ENCODE results near the gene CAMTA1. TPM values are rescaled to one million over a fixed set of nuclear protein-coding genes. Genes with fewer than 3 reads are reported as not detected.

CAMTA1 gene
- total RNA-seq, 4 donors from 2014 or later: 45.3 to 68.9 (median 62.0) TPM

DNA sequence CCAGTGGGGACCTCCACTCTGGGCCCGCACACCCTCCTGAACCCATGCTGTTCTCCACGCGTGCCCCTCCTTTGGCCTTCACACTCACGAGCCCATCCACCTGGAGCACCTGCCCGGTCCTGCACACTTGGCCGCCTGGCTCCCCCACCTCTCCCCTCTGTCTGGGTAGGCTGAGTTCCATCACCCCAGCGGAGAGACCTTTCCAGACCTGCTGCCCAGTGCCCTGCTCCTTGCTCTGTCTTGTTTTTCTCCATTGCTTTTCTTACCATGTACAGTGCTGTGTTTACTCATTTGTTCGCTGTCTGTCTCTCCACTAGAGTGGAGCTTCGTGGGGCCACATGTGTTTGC, 634.8 kb downstream of the CAMTA1 start:
- DNase-seq (ENCODE audit: low spot score) (no peak), ATAC-seq (ENCODE audit: low FRiP score) (no peak)
- no peak for TF ChIP-seq CTCF (IDR thresholded peaks at IDR 0.05)

DNA sequence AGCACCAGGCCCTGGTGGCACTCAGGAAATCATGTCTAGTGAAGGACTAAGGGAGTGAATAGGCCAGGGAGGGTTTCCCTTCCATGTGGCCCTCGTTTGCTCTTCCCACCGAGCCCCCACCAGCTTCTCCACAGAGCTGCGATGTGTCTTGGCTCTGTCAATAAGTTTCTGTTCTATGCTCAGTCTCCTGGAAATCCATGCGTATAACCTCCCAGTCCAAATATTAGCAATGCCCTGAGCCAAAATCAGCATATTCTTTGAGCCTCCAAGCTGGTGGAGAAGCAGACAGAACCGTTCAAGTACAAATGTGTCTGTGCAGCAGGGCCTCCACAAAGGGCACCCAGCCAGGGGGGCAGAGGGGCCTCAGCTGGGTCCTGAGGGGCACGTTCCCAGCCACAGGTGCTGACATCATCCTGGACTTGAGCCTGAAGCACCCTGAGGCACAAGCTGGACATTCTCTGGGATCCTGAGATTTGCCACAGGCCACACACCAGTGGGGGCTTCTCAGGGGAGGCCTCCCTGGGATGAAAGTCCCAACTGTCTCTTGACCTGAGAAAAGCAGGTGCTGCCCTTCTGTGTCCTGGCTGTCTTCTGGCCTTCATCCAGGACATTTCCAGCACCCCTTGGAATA, 635.3 kb downstream of the CAMTA1 start:
- ATAC-seq (ENCODE audit: low FRiP score) (no peak), DNase-seq (ENCODE audit: low spot score) (no peak)
- no peak for TF ChIP-seq CTCF (IDR thresholded peaks at IDR 0.05)

GRCh38 chr1:7421471-7422075, 636.3 kb downstream of the CAMTA1 start:
- DNase-seq (ENCODE audit: low spot score) (no peak), ATAC-seq (ENCODE audit: low FRiP score) (no peak)
- no peak for TF ChIP-seq CTCF (IDR thresholded peaks at IDR 0.05)

GRCh38 chr1:7422081-7422480, 636.8 kb downstream of the CAMTA1 start:
- DNase-seq (ENCODE audit: low spot score) (peak; percentile 18), ATAC-seq (ENCODE audit: low FRiP score) (no peak)
- no peak for TF ChIP-seq CTCF (IDR thresholded peaks at IDR 0.05)

DNA sequence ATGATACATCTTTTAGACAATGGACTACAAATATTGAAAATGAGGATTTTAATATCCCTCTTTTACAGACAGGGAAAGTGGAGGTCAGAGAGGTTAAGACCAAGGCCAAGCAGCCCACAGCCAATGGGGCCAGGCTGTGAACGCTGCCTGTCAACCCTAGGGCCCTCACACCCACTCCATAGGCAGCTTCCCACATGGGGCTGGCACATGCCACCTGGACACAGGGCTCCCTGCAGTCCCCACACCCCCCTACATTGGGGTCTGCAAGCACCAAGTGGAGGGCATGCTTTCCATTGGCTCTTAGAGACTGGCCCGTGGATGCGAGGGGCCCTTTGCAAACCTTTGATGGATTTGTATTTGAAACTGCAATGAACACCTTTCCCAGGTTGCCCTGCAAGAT, 637.3 kb downstream of the CAMTA1 start:
- no peak for DNase-seq (ENCODE audit: low spot score)
- ATAC-seq (ENCODE audit: low FRiP score): no peak

GRCh38 chr1:7422966-7423365, 637.7 kb downstream of the CAMTA1 start:
- ATAC-seq (ENCODE audit: low FRiP score) (no peak), DNase-seq (ENCODE audit: low spot score) (no peak)
- no peak for TF ChIP-seq CTCF (IDR thresholded peaks at IDR 0.05)

More for the DNA sequence above, 637.3 kb downstream of the CAMTA1 start:
- no peak for TF ChIP-seq CTCF (IDR thresholded peaks at IDR 0.05)

DNA sequence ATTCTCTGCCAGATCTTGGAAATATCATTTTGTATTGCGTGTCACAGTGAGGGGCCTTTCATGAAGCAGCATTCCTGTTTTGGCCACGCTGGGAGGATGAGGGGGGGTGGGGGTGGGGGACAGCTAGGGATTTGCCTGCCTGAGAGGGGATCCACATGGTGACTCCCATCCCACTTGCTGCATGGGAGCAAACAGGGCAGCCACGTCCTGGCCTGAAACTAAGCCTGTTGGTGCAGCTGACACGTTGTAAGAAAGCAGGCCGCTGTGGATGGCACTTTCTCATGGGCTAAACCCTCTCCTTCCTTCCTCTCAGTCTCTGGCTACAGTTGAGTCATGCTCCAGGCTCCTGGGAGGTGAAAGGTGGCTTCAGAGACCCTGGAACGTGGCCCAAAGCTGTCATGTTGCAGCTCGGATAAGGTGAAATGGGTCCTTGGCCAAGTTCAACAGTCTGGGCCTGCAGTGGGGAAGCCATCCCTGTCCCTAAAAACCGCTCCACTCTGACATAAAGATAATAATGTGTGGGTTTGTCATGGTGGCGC, 639.2 kb downstream of the CAMTA1 start:
- no peak for ATAC-seq (ENCODE audit: low FRiP score)

More for the DNA sequence above, 639.2 kb downstream of the CAMTA1 start:
- TF ChIP-seq CTCF (IDR thresholded peaks at IDR 0.05): no peak
- DNase-seq (ENCODE audit: low spot score): no peak

All from omental fat pad (tissue), 4 donors.